Endothelial cell of umbilical vein (primary cell): ENCODE measurements around the gene MFNG.

Experiments
- CTCF ChIP-seq, 2 donors: IDR thresholded peaks; 1 replicate in 1 of 2; 2 replicates in 1 of 2; pipeline ENCODE4 v1.5.1; 2011; ENCODE audit warnings: low read length in 2 of 2, mild to moderate bottlenecking in 2 of 2, moderate library complexity in 2 of 2, control low read depth in 1 of 2, inconsistent platforms in 1 of 2, low read depth in 1 of 2; ENCODE audit not compliant: insufficient read depth in 1 of 2; ENCODE audit errors: extremely low read depth in 1 of 2
- EZH2 ChIP-seq: IDR thresholded peaks from 2 replicates; pipeline ENCODE4 v1.6.1; 2012; ENCODE audit warnings: borderline replicate concordance, low read depth, mild to moderate bottlenecking, moderate library complexity, low read length, inconsistent platforms; ENCODE audit not compliant: severe bottlenecking
- GATA2 ChIP-seq: IDR thresholded peaks from 2 replicates; pipeline ENCODE4 v1.7.0; 2011; ENCODE audit warnings: low read depth, mild to moderate bottlenecking, moderate library complexity, mixed read lengths, low read length; ENCODE audit not compliant: insufficient read length, insufficient read depth
- JUN ChIP-seq: IDR thresholded peaks from 2 replicates; pipeline ENCODE4 v1.6.1; 2011; ENCODE audit warnings: borderline replicate concordance, low read depth; ENCODE audit not compliant: insufficient read length, insufficient read depth
- MAX ChIP-seq: IDR thresholded peaks from 2 replicates; pipeline ENCODE4 v1.6.1; 2011; ENCODE audit not compliant: insufficient read depth, insufficient read length
- MYC ChIP-seq: IDR thresholded peaks from one replicate; pipeline ENCODE4 v1.6.1; 2011; ENCODE audit warnings: mild to moderate bottlenecking, low read depth, low read length
- POLR2A ChIP-seq: IDR thresholded peaks from 2 replicates; pipeline ENCODE4 v1.6.1; 2012; ENCODE audit warnings: low read depth, mild to moderate bottlenecking, control low read depth, low read length
- POLR2AphosphoS5 ChIP-seq: IDR thresholded peaks from 2 replicates; pipeline ENCODE4 v1.6.1; 2012; ENCODE audit warnings: low read depth, mild to moderate bottlenecking, control low read depth, low read length, moderate library complexity; ENCODE audit not compliant: insufficient read depth

GRCh38 chr22:37426706-37427134 lies 59.5 kb downstream of the MFNG start:
- TF ChIP-seq CTCF (IDR thresholded peaks at IDR 0.05; ENCODE audit: extremely low read depth in 1 of 2, insufficient read depth in 1 of 2, low read depth in 1 of 2, low read length in 2 of 2) (no peak), POLR2A (no peak), MAX (no peak), EZH2 (no peak), POLR2AphosphoS5 (no peak), MYC (no peak), JUN (no peak), GATA2 (no peak)
